Measurements from ENCODE around the gene NOTCH1. TPM values are rescaled to one million over a fixed set of nuclear protein-coding genes. Genes with fewer than 3 reads are reported as not detected.

Gene NOTCH1
- total RNA-seq, 1 donor from 2014 or later, result 121 TPM

DNA sequence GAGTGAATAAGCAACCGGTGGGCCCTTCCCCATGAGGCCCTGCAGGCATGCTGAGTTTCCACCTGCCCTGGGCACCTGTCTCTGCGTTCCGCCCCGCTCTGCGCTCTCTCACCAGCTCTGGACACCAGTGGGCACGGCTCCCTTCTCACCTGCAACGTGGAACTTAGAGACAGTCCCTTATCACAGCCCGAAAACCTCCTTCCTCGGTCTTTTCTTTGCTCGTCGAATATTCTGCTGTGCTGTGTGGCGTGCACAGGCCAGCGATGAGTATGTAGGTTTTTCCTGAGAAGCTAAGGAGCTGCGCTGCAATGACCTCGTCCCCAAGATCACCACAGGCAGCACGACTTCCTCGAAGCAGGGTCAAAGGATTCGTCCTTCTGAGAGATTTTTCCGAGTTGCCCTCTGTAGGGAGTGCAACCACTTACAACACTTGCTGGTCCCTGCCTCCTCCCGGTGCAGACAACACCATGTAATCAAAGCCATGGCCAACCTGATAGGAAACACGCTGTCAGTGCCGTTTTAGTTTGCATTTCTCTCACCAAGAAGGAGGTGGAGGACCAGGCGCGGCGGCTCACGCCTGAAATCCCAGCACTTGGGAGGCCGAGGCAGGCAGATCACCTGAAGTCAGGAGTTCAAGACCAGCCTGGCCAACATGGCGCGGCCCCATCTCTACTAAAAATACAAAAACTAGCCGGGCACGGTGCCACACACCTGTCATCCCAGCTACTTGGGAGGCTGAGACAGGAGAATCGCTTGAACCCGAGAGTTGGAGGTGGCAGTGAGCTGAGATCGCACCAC, 27.2 kb upstream of the NOTCH1 start:
- no peaks in the 10 kb centered on the region for H3K36me3 Mint-ChIP-seq (ENCODE audit: low read depth)
- H3K27me3 Mint-ChIP-seq (ENCODE audit: insufficient read depth), result peaks cover 2% of the 10 kb centered on the region
- H3K4me3 Mint-ChIP-seq, result no peak overlapping the region
- no peaks in the 10 kb centered on the region for H3K9me3 Mint-ChIP-seq
- DNase-seq (ENCODE audit: low spot score), result no peak
- H3K4me1 Mint-ChIP-seq (ENCODE audit: low read depth), result no peaks in the 10 kb centered on the region
- intact Hi-C loops (cut with micrococcal nuclease), result no loop called here
- no peak overlapping the region for H3K27ac Mint-ChIP-seq

DNA sequence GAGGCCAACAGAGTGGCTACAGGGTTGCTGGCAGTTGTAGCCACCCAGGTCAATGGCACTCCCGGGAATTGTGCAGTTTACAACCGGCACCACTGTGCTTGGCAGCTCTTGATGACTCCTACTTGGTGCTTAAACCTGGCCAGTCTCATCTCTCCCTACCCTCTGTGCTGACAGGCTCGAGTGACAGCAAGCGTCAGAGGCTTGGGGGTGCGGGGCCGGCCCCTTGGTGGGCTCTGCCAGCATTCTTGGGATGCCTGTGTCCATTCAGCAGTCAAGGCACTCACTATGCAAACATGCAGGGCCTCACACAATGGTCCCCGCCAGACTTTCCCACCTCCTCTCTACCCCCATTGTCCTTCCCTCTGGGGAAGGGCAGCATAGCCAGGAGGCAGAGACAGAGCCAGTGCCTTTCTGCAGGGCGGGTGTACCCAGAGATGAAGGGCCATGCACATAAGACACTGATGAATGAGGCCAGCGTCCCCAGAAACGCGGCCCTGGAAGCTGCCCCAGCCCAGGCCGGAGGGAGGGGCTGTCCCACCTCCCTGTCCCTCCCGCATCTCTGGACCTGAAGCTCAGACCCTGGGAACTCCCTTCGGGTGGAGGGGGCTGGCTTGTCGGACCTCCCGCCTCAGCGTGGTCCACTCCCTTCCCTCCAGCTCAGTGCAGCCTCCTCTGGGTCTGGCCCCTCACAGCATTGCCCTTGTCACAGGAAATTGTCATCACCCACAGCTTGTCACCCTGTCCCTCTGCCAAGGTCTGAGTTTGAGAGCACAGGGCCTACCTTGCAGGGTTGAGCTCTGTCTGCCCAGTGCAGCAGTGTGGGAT, 26.4 kb upstream of the NOTCH1 start:
- DNase-seq (ENCODE audit: low spot score), result no peak
- Mint-ChIP-seq H3K4me1 (ENCODE audit: low read depth) (no peaks in the 10 kb centered on the region), H3K27me3 (ENCODE audit: insufficient read depth) (peaks cover 2% of the 10 kb centered on the region), H3K36me3 (ENCODE audit: low read depth) (no peaks in the 10 kb centered on the region), H3K9me3 (no peaks in the 10 kb centered on the region), H3K4me3 (no peak overlapping the region), H3K27ac (no peak overlapping the region)
- intact Hi-C loops (cut with micrococcal nuclease), result no loop called here

DNA sequence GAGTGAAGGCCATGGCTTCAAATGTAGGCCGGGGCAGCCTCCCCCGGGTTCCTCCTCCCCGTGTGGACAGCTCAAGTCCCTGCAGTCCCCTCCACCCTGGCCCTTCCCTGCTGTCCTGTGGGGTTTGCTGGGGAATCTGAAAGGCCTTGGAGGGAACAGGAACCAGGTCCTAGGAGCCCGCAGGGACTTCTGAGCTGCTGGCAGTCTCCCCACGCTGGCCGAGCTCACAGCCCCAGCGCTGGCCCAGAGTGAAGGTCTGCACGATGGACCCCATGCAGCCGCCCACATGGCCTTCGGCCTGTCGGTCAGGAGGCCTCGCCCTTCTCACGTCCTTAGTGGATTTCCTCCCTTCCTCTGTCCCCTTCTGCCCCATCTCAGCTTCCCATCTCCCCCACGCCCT, 25.7 kb upstream of the NOTCH1 start:
- Mint-ChIP-seq H3K9me3 (no peaks in the 10 kb centered on the region), H3K4me3 (no peak overlapping the region), H3K4me1 (ENCODE audit: low read depth) (no peaks in the 10 kb centered on the region), H3K36me3 (ENCODE audit: low read depth) (no peaks in the 10 kb centered on the region), H3K27ac (no peak overlapping the region), H3K27me3 (ENCODE audit: insufficient read depth) (peaks cover 2% of the 10 kb centered on the region)
- no peak for DNase-seq (ENCODE audit: low spot score)
- intact Hi-C loops (cut with micrococcal nuclease), result no loop called here

DNA sequence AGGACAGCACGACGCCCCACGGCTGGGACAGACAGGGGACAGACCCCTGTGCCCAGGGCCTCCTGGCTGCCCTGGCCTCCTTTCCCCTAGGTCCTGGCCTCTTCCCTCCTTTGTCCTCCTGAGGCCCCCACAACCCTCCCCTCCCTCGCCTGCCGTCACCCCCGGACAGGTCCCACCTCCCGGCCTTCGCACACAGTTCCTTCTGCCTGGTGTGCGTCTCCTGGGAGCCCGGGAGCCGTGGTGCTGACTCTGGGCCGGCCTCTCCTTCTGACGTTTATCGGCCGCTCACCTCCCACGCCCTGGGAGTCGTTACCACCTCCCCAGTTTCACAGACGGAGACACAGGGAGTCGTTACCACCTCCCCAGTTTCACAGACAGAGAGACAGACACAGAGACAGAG, 25.1 kb upstream of the NOTCH1 start:
- Mint-ChIP-seq H3K27me3 (ENCODE audit: insufficient read depth) (peaks cover 2% of the 10 kb centered on the region), H3K4me1 (ENCODE audit: low read depth) (no peaks in the 10 kb centered on the region), H3K9me3 (no peaks in the 10 kb centered on the region), H3K27ac (no peak overlapping the region), H3K4me3 (no peak overlapping the region), H3K36me3 (ENCODE audit: low read depth) (no peaks in the 10 kb centered on the region)
- intact Hi-C loops (cut with micrococcal nuclease), result no loop called here
- DNase-seq (ENCODE audit: low spot score), result no peak

DNA sequence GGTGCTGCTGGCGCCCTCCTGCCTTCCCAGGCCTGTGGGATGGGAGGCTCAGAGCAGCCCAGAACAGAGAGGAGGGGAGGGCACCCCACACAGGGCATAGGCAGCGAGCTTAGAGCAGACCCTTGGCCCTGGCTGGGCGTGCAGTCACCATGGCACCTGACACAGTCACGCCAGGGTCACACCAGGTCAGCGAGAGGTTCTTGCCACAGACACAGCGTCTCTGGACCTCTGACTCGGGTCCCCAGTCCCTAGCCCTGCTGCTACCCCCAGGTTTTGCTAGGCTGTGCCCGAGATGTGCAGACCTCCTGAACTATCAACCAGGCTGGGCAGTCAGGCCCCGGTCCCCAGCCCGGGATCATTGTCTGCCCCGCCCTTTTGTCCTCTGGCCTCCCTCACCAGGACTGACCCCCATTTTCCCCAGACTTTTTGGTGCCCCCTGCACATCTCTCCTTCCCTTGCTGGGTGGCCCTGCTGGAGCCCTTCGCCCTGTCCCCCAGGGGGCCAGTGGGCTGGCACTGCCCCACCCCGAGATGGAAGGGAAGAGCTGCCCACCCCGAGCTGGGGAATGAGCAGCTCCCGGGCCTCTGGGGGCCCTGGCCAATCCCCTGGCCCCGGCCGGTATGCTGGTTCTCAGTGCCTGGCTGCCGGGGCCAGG, 24.5 kb upstream of the NOTCH1 start:
- Mint-ChIP-seq H3K4me1 (ENCODE audit: low read depth) (no peaks in the 10 kb centered on the region), H3K27ac (no peak overlapping the region)
- intact Hi-C loops (cut with micrococcal nuclease), result no loop called here

DNA sequence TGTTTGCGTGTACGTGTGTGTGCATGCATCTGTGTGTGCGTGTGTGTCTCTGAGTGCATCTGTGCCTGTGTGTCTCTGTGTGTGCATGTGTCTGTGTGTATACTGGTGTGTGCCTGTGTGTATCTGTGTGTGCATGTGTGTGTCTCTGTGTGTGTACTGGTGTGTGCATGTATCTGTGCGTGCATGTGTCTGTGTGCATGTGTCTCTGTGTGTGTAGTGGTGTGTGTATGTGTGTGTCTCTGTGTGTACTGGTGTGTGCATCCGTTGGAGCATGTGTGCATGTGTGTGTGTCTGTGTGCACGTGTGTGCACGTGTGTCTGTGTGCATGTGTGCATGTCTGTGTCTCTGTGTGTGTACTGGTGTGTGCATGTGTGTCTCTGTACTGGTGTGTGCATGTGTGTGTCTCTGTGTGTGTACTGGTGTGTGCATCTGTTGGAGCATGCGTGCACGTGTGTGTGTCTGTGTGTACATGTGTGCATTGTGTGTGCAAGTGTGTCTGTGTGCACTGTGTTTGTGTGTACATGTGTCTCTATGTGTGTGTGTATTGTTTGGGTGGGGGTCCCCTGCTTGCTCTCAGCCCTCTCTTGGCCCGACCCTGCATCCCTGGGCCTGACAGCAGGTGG, 23.8 kb upstream of the NOTCH1 start:
- no peak overlapping the region for H3K27ac Mint-ChIP-seq

More for the DNA sequence above, 24.5 kb upstream of the NOTCH1 start:
- Mint-ChIP-seq H3K9me3 (no peaks in the 10 kb centered on the region), H3K27me3 (ENCODE audit: insufficient read depth) (peaks cover 2% of the 10 kb centered on the region), H3K36me3 (ENCODE audit: low read depth) (no peaks in the 10 kb centered on the region), H3K4me3 (no peak overlapping the region)
- no peak for DNase-seq (ENCODE audit: low spot score)

DNA sequence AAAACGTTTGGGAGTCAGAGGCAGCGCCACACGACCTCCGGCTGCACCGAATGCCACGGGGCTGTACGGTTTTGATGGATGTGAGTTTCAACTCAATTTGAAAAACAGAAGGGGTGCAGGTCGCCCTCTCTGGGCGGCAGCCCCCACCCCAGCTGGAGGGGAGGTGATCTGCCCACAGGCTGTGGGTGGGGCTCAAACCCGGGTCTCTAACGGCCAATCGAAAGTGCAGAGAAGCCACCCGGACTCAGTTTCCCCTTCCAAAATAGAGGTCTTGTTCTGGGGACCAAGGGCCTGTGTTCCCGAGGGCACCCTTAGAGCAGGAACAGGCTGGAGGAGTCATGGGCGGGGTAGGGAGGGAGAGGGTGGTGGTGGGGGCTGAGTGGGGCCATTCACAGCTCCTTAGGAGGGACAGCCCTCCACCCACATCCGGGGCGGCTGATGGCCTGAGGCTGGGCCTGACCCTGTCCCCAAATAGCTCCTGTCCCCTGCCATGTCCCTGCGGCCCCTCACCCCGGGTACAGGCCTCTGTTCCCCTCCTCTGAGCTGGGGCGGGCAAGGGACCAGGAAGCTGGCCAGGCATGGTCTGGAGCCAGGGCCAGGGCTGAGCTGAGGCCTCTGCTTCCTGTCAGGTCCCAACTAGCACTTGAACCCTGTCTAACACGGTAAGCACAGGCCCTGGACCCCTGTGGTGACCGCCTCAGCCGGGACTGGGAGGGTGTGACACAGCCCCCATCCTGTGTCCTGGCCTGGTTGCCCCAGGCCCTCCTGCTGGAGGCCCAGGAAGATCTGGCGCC, 22.6 kb upstream of the NOTCH1 start:
- no peaks in the 10 kb centered on the region for H3K4me1 Mint-ChIP-seq (ENCODE audit: low read depth)
- H3K9me3 Mint-ChIP-seq, result no peaks in the 10 kb centered on the region
- no peak overlapping the region for H3K27ac Mint-ChIP-seq
- intact Hi-C loops (cut with micrococcal nuclease), result no loop called here
- no peak overlapping the region for H3K4me3 Mint-ChIP-seq
- no peak for DNase-seq (ENCODE audit: low spot score)
- H3K27me3 Mint-ChIP-seq (ENCODE audit: insufficient read depth), result no peaks in the 10 kb centered on the region
- H3K36me3 Mint-ChIP-seq (ENCODE audit: low read depth), result no peaks in the 10 kb centered on the region

More for the DNA sequence above, 23.8 kb upstream of the NOTCH1 start:
- Mint-ChIP-seq H3K4me1 (ENCODE audit: low read depth) (no peaks in the 10 kb centered on the region), H3K27me3 (ENCODE audit: insufficient read depth) (no peaks in the 10 kb centered on the region), H3K36me3 (ENCODE audit: low read depth) (no peaks in the 10 kb centered on the region), H3K9me3 (no peaks in the 10 kb centered on the region), H3K4me3 (no peak overlapping the region)
- intact Hi-C loops (cut with micrococcal nuclease), result no loop called here
- no peak for DNase-seq (ENCODE audit: low spot score)

DNA sequence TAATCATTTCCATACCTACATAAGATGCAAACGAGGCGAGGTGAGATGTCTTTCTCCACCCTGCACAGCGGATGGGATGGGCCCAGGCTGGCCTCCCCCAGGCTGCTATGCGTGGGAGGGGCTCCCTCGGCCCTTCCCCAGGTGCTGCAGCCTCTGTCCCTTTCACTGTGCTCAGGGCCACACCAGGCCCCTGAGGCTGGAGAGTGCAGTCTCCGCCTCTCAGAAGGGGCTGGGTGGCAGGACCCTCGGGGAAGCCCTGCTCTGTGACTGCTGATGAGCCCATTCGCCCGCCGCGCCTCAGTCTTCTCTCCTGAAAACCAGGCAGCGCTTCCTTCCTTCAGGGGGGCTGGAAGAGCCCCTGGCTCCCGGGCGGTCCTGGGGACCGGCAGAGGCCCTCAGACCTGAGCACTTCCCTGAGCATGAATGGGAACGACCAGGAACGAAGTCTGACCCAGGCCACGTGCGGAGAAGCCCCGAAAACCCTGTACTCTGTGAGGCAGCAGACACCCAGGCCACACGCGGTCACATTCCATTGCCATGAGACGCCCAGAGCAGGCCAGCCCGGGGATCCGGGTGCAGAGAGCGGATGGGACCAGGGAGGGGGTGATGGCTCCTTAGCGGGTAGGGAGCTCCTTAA, 21.9 kb upstream of the NOTCH1 start:
- Mint-ChIP-seq H3K27ac (no peak overlapping the region), H3K4me1 (ENCODE audit: low read depth) (no peaks in the 10 kb centered on the region), H3K4me3 (no peak overlapping the region), H3K9me3 (no peaks in the 10 kb centered on the region), H3K36me3 (ENCODE audit: low read depth) (no peaks in the 10 kb centered on the region), H3K27me3 (ENCODE audit: insufficient read depth) (no peaks in the 10 kb centered on the region)
- no peak for DNase-seq (ENCODE audit: low spot score)
- intact Hi-C loops (cut with micrococcal nuclease), result no loop called here

DNA sequence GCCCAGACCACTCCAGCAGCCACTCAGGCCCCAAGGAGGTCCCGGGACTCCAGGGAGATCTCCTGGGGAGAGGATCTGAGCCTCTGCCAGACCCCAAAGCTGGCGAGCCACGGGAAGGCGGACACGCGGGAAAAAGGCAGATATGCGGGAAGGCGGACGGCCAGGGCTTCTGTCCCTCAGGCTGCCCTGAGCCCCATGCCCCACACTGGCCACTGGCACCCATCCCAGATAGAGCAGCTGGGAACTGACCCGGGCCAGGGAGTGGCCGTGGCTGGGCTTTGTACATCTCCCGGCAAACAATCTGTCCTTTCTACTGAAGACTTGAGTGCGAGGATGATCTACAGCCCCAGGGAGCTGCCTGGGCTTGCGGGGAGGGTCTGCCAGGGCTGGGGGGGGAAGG, 21.1 kb upstream of the NOTCH1 start:
- Mint-ChIP-seq H3K4me1 (ENCODE audit: low read depth) (no peaks in the 10 kb centered on the region), H3K9me3 (no peaks in the 10 kb centered on the region), H3K27me3 (ENCODE audit: insufficient read depth) (no peaks in the 10 kb centered on the region), H3K36me3 (ENCODE audit: low read depth) (no peaks in the 10 kb centered on the region), H3K4me3 (no peak overlapping the region), H3K27ac (no peak overlapping the region)
- intact Hi-C loops (cut with micrococcal nuclease), result no loop called here
- DNase-seq (ENCODE audit: low spot score), result no peak

DNA sequence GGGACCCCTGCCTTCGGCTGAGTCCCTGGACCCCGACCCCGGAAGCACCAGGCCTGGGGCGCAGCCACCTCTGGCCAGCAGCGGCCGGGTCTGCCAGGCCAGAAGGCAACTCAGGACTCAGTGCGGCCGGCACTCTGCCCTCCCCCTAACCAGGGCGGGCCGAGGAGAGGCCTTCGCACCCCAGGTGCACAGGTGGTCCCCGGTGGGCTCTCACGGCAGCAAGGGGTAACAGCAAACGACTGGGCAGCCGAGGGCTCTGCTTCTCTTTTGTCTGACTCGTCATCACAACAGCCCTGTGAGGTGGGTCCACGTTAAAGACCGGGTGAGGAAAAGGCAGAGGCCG, 20.7 kb upstream of the NOTCH1 start:
- no peaks in the 10 kb centered on the region for H3K27me3 Mint-ChIP-seq (ENCODE audit: insufficient read depth)
- H3K27ac Mint-ChIP-seq, result no peak overlapping the region
- no peaks in the 10 kb centered on the region for H3K9me3 Mint-ChIP-seq
- H3K4me1 Mint-ChIP-seq (ENCODE audit: low read depth), result no peaks in the 10 kb centered on the region
- DNase-seq (ENCODE audit: low spot score), result no peak
- H3K36me3 Mint-ChIP-seq (ENCODE audit: low read depth), result no peaks in the 10 kb centered on the region
- H3K4me3 Mint-ChIP-seq, result no peak overlapping the region
- intact Hi-C loops (cut with micrococcal nuclease), result no loop called here

DNA sequence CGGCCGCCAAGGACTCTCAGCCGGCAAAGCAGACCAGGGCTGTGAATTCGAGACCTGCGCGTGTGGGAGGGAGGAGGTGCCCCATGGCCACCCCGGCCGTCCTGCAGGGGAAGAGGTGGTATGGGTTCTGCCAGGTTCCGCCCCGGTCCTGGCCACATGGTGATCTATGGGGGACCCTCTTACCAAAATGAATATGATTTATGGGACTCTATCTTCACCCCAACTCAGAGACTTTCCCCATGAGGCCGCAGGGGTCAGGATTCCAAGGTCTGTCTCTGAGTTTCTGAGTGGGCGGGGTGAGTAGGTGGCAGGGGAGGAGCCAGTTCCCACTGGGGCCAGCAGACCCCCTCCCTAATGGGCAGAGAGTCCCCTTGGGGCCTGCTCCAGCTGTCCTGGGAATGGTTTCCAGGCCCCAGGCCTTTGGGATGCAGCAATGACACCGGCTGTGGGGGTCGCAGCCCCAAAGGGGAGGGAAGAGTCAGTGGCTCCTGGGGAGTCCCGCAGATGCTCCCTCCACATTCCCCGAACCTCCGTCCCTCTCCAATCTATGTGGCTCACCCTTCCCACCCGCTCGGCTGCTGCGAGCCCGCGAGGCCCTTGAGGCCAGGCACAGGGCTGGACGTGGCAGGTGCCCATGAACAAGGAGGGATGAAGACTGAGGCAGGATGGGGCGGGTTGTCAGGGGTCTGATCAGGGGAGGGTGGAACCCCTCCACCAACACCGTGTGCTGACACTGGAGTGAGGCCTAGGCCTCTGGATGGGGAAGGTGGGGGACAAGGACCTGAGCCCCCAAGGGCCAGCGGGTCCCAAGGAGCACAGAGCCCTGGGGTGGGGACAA, 20.1 kb upstream of the NOTCH1 start:
- no peak overlapping the region for H3K4me3 Mint-ChIP-seq
- intact Hi-C loops (cut with micrococcal nuclease), result no loop called here
- H3K36me3 Mint-ChIP-seq (ENCODE audit: low read depth), result no peaks in the 10 kb centered on the region
- no peaks in the 10 kb centered on the region for H3K9me3 Mint-ChIP-seq
- no peaks in the 10 kb centered on the region for H3K4me1 Mint-ChIP-seq (ENCODE audit: low read depth)
- DNase-seq (ENCODE audit: low spot score), result no peak
- no peaks in the 10 kb centered on the region for H3K27me3 Mint-ChIP-seq (ENCODE audit: insufficient read depth)
- H3K27ac Mint-ChIP-seq, result no peak overlapping the region

All from activated T-helper 1 cell treated with anti-CD3 and anti-CD28 coated beads, Interleukin-12 subunit alpha, Interleukin-12 subunit beta, Interleukin-2, Interleukin-4 antibody, amounts not matched to agents 30 ng/mL and 10 ng/mL and 1 ng/mL, durations not matched to agents 14 hours and 24 hours and 36 hours (primary cell).